Measurements from ENCODE around the gene CACNA1B. TPM values are rescaled to one million over a fixed set of nuclear protein-coding genes. Genes with fewer than 3 reads are reported as not detected.
A peak's percentile ranks its signal among the peaks of the same experiment; 100 is the strongest.

CACNA1B gene
- total RNA-seq, 6 donors from 2014 or later: 0.03 to 0.15 (median 0.03) TPM; not detected in 3

DNA sequence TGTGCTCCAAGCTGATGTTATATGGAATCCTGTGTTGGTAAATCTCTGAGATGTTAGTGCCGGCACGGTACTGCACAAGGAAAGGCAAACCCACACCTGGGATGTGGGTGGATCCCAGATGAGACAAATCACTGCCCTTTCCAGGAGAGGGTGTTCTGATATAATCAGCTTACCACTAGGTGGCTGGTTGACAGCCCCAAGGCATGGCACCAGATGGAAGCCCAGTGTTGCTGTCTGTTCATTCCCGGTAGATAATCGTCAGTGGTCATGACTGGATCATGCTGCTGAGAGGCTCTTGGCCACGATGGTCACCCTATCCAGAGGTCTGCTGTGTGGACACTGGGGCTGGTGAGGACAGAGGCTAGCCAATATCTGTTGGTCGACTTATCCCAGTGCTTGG lies 184.0 kb downstream of the CACNA1B start:
- WGBS, 2 donors: 84 to 88% methylated on average over 5 to 6 of the region's 6 CpGs
- no peak overlapping the region for H3K4me3 ChIP-seq
- TF ChIP-seq EP300 (IDR thresholded peaks at IDR 0.05): no peak
- TF ChIP-seq POLR2A (IDR thresholded peaks at IDR 0.05): no peak
- TF ChIP-seq POLR2AphosphoS5 (IDR thresholded peaks at IDR 0.05): no peak
- TF ChIP-seq, protein P1, sequence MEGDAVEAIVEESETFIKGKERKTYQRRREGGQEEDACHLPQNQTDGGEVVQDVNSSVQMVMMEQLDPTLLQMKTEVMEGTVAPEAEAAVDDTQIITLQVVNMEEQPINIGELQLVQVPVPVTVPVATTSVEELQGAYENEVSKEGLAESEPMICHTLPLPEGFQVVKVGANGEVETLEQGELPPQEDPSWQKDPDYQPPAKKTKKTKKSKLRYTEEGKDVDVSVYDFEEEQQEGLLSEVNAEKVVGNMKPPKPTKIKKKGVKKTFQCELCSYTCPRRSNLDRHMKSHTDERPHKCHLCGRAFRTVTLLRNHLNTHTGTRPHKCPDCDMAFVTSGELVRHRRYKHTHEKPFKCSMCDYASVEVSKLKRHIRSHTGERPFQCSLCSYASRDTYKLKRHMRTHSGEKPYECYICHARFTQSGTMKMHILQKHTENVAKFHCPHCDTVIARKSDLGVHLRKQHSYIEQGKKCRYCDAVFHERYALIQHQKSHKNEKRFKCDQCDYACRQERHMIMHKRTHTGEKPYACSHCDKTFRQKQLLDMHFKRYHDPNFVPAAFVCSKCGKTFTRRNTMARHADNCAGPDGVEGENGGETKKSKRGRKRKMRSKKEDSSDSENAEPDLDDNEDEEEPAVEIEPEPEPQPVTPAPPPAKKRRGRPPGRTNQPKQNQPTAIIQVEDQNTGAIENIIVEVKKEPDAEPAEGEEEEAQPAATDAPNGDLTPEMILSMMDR (IDR thresholded peaks at IDR 0.05): no peak
- DNase-seq (peak in 1 of 2 donors; percentile 11), ATAC-seq (ENCODE audit: low FRiP score in 2 of 2) (no peak)
- no peaks in the 10 kb centered on the region for H3K36me3 ChIP-seq
- no peak overlapping the region for H3K27ac ChIP-seq
- no peaks in the 10 kb centered on the region for H3K4me1 ChIP-seq
- no peaks in the 10 kb centered on the region for H3K9me3 ChIP-seq
- no peaks in the 10 kb centered on the region for H3K27me3 ChIP-seq

DNA sequence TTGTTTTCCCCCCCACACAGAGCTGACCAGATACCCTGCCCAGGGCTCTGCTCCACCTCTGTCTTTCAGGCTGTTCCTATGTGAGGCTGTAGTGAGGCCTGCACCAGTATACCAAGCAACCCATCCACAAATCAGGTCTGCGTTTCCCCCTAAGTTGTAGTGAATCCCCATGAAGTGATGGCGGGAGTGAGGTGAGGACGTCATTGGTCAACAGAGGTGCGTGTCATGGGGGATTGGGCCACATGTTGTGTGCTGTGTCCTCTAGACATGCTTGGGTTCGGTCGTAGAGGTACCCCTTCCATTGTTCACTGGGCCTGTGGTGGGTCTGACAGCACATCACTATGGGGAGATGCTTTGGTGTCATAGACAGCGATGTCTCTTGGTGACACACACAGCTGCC lies 184.6 kb downstream of the CACNA1B start:
- H3K27me3 ChIP-seq: no peaks in the 10 kb centered on the region
- no peaks in the 10 kb centered on the region for H3K4me1 ChIP-seq
- no peak overlapping the region for H3K27ac ChIP-seq
- DNase-seq: peak in 1 of 2 donors; percentile 6
- no peak overlapping the region for H3K4me3 ChIP-seq
- H3K9me3 ChIP-seq: no peaks in the 10 kb centered on the region
- no peak for ATAC-seq (ENCODE audit: low FRiP score in 2 of 2)
- WGBS, 2 donors: 90 to 91% methylated on average over 5 to 7 of the region's 7 CpGs
- H3K36me3 ChIP-seq: no peaks in the 10 kb centered on the region
- TF ChIP-seq, protein P1 (IDR thresholded peaks at IDR 0.05): no peak
- no peak for TF ChIP-seq POLR2AphosphoS5 (IDR thresholded peaks at IDR 0.05)
- TF ChIP-seq EP300 (IDR thresholded peaks at IDR 0.05): no peak
- TF ChIP-seq POLR2A (IDR thresholded peaks at IDR 0.05): no peak

DNA sequence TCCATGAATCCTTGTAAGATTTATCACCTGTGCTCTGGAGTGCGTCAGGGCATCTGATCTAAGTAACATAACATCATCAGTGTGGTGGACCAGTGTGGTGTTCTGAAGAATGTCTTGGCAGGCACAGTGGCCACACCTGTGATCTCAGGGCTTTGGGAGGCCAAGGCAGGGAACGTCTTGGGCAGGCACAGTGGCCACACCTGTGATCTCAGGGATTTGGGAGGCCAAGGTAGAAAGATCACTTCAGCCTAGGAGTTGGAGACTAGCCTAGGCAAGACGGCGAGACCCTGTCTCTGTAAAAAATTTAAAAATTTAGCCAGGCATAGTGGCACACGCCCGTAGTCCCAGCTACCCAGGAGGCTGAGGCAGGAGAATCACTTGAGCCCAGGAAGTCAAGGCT lies 185.5 kb downstream of the CACNA1B start:
- TF ChIP-seq EP300 (IDR thresholded peaks at IDR 0.05) (no peak), POLR2A (IDR thresholded peaks at IDR 0.05) (no peak), POLR2AphosphoS5 (IDR thresholded peaks at IDR 0.05) (no peak)
- TF ChIP-seq, protein P1 (IDR thresholded peaks at IDR 0.05): no peak
- Histone ChIP-seq H3K4me1 (no peaks in the 10 kb centered on the region), H3K9me3 (no peaks in the 10 kb centered on the region), H3K27me3 (no peaks in the 10 kb centered on the region), H3K36me3 (no peaks in the 10 kb centered on the region), H3K27ac (no peak overlapping the region), H3K4me3 (no peak overlapping the region)
- WGBS, 2 donors: 87 to 96% methylated on average over 6 of the region's 6 CpGs
- DNase-seq (no peak), ATAC-seq (ENCODE audit: low FRiP score in 2 of 2) (no peak)

DNA sequence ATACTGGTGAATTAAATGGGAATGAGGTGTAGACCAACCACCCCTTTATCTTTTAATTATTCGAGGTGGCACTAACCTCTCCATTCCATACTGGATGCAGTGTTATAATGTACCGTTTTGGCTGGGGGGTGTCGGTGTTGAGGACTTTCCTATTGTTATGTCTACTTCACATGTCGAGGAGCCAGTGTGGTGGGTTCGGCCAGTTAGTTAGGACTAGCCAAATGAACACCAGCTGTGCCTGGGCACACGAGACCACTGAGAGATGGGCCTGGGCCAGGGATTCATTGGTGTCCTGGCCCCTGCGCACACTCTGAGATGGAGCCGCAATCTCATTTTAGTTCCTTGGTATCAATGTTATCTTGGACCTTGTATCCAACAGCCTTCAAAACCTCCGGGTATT lies 186.2 kb downstream of the CACNA1B start:
- Histone ChIP-seq H3K36me3 (no peaks in the 10 kb centered on the region), H3K9me3 (no peaks in the 10 kb centered on the region), H3K27me3 (no peaks in the 10 kb centered on the region), H3K4me1 (no peaks in the 10 kb centered on the region), H3K27ac (no peak overlapping the region), H3K4me3 (no peak overlapping the region)
- TF ChIP-seq POLR2AphosphoS5 (IDR thresholded peaks at IDR 0.05): no peak
- TF ChIP-seq, protein P1 (IDR thresholded peaks at IDR 0.05): no peak
- TF ChIP-seq POLR2A (IDR thresholded peaks at IDR 0.05): no peak
- no peak for TF ChIP-seq EP300 (IDR thresholded peaks at IDR 0.05)
- peak in 1 of 2 donors; percentile 15 for DNase-seq
- WGBS, 2 donors: 80 to 81% methylated on average over 9 of the region's 9 CpGs
- no peak for ATAC-seq (ENCODE audit: low FRiP score in 2 of 2)

DNA sequence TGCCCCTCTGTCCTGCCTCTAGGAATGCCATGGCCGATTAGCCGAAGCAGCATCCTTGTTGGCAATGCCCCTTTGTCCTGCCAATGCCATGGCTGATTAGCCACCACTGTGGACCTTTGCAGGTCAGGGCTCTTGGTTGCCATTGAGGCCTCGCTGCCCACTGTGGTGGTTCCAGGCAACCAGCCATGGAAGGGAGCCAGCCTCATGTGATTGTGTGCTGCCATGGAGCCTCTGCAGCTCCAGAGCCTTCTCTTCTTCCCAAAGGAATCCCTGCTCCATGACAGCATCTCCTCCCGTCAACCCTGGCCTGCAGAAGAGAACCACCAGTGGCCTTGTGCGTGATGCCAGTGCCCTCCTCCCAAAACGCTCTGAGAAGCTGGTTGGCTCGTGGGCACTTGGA lies 187.0 kb downstream of the CACNA1B start:
- TF ChIP-seq EP300 (IDR thresholded peaks at IDR 0.05) (no peak), POLR2A (IDR thresholded peaks at IDR 0.05) (no peak), POLR2AphosphoS5 (IDR thresholded peaks at IDR 0.05) (no peak)
- TF ChIP-seq, protein P1 (IDR thresholded peaks at IDR 0.05): no peak
- peak in 1 of 2 donors; percentile 10 for DNase-seq
- 87 to 93% methylated on average over 7 of the region's 7 CpGs for WGBS, 2 donors
- Histone ChIP-seq H3K4me3 (no peak overlapping the region), H3K36me3 (no peaks in the 10 kb centered on the region), H3K4me1 (no peaks in the 10 kb centered on the region), H3K9me3 (no peaks in the 10 kb centered on the region), H3K27me3 (no peaks in the 10 kb centered on the region), H3K27ac (no peak overlapping the region)
- no peak for ATAC-seq (ENCODE audit: low FRiP score in 2 of 2)

Measured in upper lobe of left lung (tissue), 6 donors.